ENCODE measurements around the gene WDR31. TPM values are rescaled to one million over a fixed set of nuclear protein-coding genes. Genes with fewer than 3 reads are reported as not detected.

WDR31 gene
- total RNA-seq, 1 experiment from 2014 or later, result 11.2 TPM

DNA sequence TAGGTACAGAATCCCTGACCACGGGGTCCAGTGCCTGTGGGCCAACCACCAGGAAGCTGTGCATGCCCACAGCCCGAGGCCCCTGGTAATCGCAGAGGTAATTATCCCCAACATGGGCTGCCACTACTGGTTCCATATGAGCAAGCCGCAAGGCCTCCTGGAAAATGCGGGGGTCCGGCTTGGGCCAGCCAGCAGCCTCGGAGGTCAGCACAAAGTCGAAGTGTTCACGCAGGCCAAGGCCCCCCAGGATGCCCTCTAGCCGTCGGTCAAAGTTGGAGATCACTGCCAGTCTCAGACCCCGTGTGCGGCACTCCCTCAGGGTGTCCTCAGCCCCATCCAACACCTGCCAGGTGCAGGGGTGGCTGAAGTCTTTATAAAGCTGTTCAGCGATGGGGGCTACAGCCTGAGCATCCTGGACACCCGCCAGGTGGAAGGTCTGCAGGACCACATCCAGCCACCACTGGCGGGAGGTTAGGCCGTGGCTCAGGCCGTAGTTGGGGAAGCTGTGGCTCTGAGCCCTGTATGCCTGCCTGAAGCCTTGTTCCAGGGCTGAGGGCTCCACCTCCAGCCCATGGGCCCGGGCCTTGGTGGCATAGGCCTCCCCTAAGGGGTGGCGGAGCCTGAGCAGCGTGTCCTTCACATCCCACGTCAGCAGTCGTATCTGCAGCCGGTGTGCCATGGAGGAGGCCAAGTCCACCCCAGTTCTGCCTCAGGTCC is 33.8 kb upstream of the WDR31 start:
- TF ChIP-seq, protein P1, sequence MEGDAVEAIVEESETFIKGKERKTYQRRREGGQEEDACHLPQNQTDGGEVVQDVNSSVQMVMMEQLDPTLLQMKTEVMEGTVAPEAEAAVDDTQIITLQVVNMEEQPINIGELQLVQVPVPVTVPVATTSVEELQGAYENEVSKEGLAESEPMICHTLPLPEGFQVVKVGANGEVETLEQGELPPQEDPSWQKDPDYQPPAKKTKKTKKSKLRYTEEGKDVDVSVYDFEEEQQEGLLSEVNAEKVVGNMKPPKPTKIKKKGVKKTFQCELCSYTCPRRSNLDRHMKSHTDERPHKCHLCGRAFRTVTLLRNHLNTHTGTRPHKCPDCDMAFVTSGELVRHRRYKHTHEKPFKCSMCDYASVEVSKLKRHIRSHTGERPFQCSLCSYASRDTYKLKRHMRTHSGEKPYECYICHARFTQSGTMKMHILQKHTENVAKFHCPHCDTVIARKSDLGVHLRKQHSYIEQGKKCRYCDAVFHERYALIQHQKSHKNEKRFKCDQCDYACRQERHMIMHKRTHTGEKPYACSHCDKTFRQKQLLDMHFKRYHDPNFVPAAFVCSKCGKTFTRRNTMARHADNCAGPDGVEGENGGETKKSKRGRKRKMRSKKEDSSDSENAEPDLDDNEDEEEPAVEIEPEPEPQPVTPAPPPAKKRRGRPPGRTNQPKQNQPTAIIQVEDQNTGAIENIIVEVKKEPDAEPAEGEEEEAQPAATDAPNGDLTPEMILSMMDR (conservative IDR thresholded peaks at IDR 0.05), result no peak
- TF ChIP-seq EZH2 (IDR thresholded peaks at IDR 0.05; ENCODE audit: low read depth), result no peak
- H3K4me2 ChIP-seq, result no peak overlapping the region
- H3K27ac ChIP-seq, result no peak overlapping the region
- 0 out of 2 replicates have a peak, but pooled peaks cover 4% of the 10 kb centered on the region for H3K4me1 ChIP-seq (replicated peaks; ENCODE audit: insufficient read depth)
- ChIA-PET CTCF (no interaction called here), POLR2A (ENCODE audit: unreplicated experiment) (no interaction called here)
- no peaks in the 10 kb centered on the region for H3K9me3 ChIP-seq (ENCODE audit: insufficient read depth, low read depth)
- no TSS peak for BruUV-seq (replicated peaks)
- H3K9me2 ChIP-seq (ENCODE audit: insufficient read depth), result no peaks in the 10 kb centered on the region
- H3K27me3 ChIP-seq (ENCODE audit: insufficient read depth, low read depth), result no peaks in the 10 kb centered on the region
- no peak overlapping the region for H3K4me3 ChIP-seq
- peaks cover 12% of the 10 kb centered on the region for H3K79me2 ChIP-seq (ENCODE audit: low read depth)
- H2AFZ ChIP-seq, result no peak overlapping the region
- intact Hi-C loops (cut with micrococcal nuclease; ENCODE audit: unreplicated experiment), result no loop called here
- H3K36me3 ChIP-seq (ENCODE audit: low read depth), result peaks cover 9% of the 10 kb centered on the region; the same call in 1 of the 2 replicates
- H4K20me1 ChIP-seq (ENCODE audit: insufficient read depth), result peaks cover 8% of the 10 kb centered on the region; the same call in 1 of the 2 replicates
- no peak for DNase-seq
- peaks cover 23% of the 10 kb centered on the region; the same call in 1 of the 2 replicates for H3F3A ChIP-seq (ENCODE audit: insufficient read depth, low read depth)

DNA sequence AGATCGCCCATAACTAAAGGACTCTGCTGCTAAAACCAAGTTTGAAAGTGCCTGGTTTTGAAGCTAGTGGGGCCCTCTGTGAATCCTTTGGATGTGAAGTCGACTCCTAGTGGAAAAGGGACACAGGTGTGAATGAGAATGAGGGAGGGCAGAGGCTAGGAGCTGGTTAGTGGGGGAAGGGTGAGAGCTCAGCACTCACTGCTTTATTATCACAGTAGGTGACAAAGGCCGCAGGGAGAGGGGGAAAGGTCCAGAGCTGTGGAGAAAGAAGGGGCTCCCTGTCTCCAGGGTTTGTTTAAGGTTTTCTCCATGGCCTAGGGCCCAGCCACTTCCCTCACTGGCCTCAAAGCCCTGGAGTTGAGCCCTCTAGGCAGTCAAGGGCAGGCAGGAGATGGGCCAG is 33.2 kb upstream of the WDR31 start:
- TF ChIP-seq, protein P1 (conservative IDR thresholded peaks at IDR 0.05), result no peak
- TF ChIP-seq EZH2 (IDR thresholded peaks at IDR 0.05; ENCODE audit: low read depth), result no peak
- peaks cover 9% of the 10 kb centered on the region; the same call in 1 of the 2 replicates for H3K36me3 ChIP-seq (ENCODE audit: low read depth)
- no peak overlapping the region for H2AFZ ChIP-seq
- BruUV-seq (replicated peaks), result no TSS peak
- H3K9me3 ChIP-seq (ENCODE audit: insufficient read depth, low read depth), result no peaks in the 10 kb centered on the region
- H3K27me3 ChIP-seq (ENCODE audit: insufficient read depth, low read depth), result no peaks in the 10 kb centered on the region
- no peak for DNase-seq
- POLR2A ChIA-PET (ENCODE audit: unreplicated experiment), result no interaction called here
- no peak overlapping the region for H3K27ac ChIP-seq
- intact Hi-C loops (cut with micrococcal nuclease; ENCODE audit: unreplicated experiment), result no loop called here
- H3K9me2 ChIP-seq (ENCODE audit: insufficient read depth), result no peaks in the 10 kb centered on the region
- peaks cover 12% of the 10 kb centered on the region for H3K79me2 ChIP-seq (ENCODE audit: low read depth)
- CTCF ChIA-PET, result no interaction called here
- no peak overlapping the region for H3K4me3 ChIP-seq
- peaks cover 8% of the 10 kb centered on the region; the same call in 1 of the 2 replicates for H4K20me1 ChIP-seq (ENCODE audit: insufficient read depth)
- no peak overlapping the region for H3K4me2 ChIP-seq
- H3F3A ChIP-seq (ENCODE audit: insufficient read depth, low read depth), result peaks cover 23% of the 10 kb centered on the region; the same call in 1 of the 2 replicates
- H3K4me1 ChIP-seq (replicated peaks; ENCODE audit: insufficient read depth), result 0 out of 2 replicates have a peak, but pooled peaks cover 4% of the 10 kb centered on the region

DNA sequence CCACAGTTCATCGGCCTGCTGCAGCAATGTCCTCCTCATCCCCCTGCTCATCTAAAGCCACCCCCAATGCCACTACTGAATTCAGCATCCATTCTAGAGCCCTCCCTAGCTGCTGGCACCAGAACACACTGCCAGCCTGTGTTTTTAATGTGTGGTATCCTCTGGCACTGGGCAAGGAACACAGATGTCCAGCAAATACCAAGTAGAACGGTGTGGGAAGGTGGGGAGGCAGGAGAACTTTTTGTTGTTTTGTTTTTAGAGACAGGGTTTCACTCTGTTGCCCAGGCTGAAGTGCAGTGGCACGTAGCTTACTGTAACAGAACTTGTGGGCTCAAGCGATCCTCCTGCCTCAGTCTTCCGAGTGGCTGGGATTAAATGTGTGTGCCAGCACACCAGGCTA is 32.0 kb upstream of the WDR31 start:
- H3K9me3 ChIP-seq (ENCODE audit: insufficient read depth, low read depth), result no peaks in the 10 kb centered on the region
- H3K79me2 ChIP-seq (ENCODE audit: low read depth), result peaks cover 12% of the 10 kb centered on the region
- peaks cover 8% of the 10 kb centered on the region; the same call in 1 of the 2 replicates for H4K20me1 ChIP-seq (ENCODE audit: insufficient read depth)
- BruUV-seq (replicated peaks), result no TSS peak
- no peaks in the 10 kb centered on the region for H3K9me2 ChIP-seq (ENCODE audit: insufficient read depth)
- intact Hi-C loops (cut with micrococcal nuclease; ENCODE audit: unreplicated experiment), result no loop called here
- H3K36me3 ChIP-seq (ENCODE audit: low read depth), result peaks cover 9% of the 10 kb centered on the region; the same call in 1 of the 2 replicates
- no peaks in the 10 kb centered on the region for H3K27me3 ChIP-seq (ENCODE audit: insufficient read depth, low read depth)
- no peak for DNase-seq
- 0 out of 2 replicates have a peak, but pooled peaks cover 4% of the 10 kb centered on the region for H3K4me1 ChIP-seq (replicated peaks; ENCODE audit: insufficient read depth)
- CTCF ChIA-PET, result no interaction called here
- POLR2A ChIA-PET (ENCODE audit: unreplicated experiment), result no interaction called here
- TF ChIP-seq, protein P1 (conservative IDR thresholded peaks at IDR 0.05), result no peak
- TF ChIP-seq EZH2 (IDR thresholded peaks at IDR 0.05; ENCODE audit: low read depth), result no peak
- no peak overlapping the region for H3K4me2 ChIP-seq
- H3K27ac ChIP-seq, result no peak overlapping the region
- no peak overlapping the region for H2AFZ ChIP-seq
- H3K4me3 ChIP-seq, result no peak overlapping the region
- H3F3A ChIP-seq (ENCODE audit: insufficient read depth, low read depth), result peaks cover 23% of the 10 kb centered on the region; the same call in 1 of the 2 replicates

Data from PC-9 (cell line).